HCT116 (cell line): ENCODE measurements around the gene MED26.

Experiments used
- CTCF ChIP-seq, 3 experiments: fragments of 200-600 bp in 1 of 3; sonication (generic) in 1 of 3; IDR thresholded peaks in 2 of 3; conservative IDR thresholded peaks in 1 of 3; 2 replicates each; pipeline ENCODE4 v1.5.1; 2012 to 2017; ENCODE audit warnings: low read depth in 2 of 3, low read length in 2 of 3, antibody characterized with exemption in 1 of 3, borderline replicate concordance in 1 of 3, control low read depth in 1 of 3, mild to moderate bottlenecking in 1 of 3, mixed read lengths in 1 of 3, mixed run types in 1 of 3, moderate library complexity in 1 of 3; ENCODE audit not compliant: insufficient read depth in 1 of 3
- POLR2A ChIP-seq: IDR thresholded peaks from 2 replicates; pipeline ENCODE4 v1.7.0; 2011; ENCODE audit warnings: borderline replicate concordance; ENCODE audit not compliant: insufficient read depth, insufficient read length; ENCODE audit errors: extremely low read depth
- POLR2AphosphoS5 ChIP-seq: IDR thresholded peaks from 2 replicates; pipeline ENCODE4 v1.6.1; 2011; ENCODE audit warnings: mild to moderate bottlenecking, low read depth, low read length, moderate library complexity
- SRF ChIP-seq: IDR thresholded peaks from 2 replicates; pipeline ENCODE4 v1.6.1; 2012; ENCODE audit warnings: low read depth
- ZNF274 ChIP-seq: fragments of 200-500 bp; sonication (Bioruptor generic); IDR thresholded peaks from 2 replicates; pipeline ENCODE4 v1.6.1; 2014; ENCODE audit warnings: mild to moderate bottlenecking, low read depth, low read length, inconsistent platforms

GRCh38 chr19:16637535-16637934, 9.5 kb upstream of the MED26 start:
- TF ChIP-seq CTCF (IDR thresholded peaks at IDR 0.05 in 2 of 3, conservative IDR thresholded peaks at IDR 0.05 in 1 of 3; ENCODE audit: borderline replicate concordance in 1 of 3, insufficient read depth in 1 of 3, low read depth in 2 of 3, low read length in 2 of 3) (no peak), SRF (no peak), ZNF274 (no peak), POLR2A (no peak), POLR2AphosphoS5 (no peak)
